Vagina (tissue), 2 donors: Measurements from ENCODE around the gene PER2.

Experiments used
- POLR2A ChIP-seq, 2 donors: fragments of 450-650 bp; IDR thresholded peaks; one replicate each; pipeline ENCODE4 v1.6.1; 2017; ENCODE audit warnings: antibody characterized with exemption in 2 of 2, mild to moderate bottlenecking in 2 of 2, moderate library complexity in 2 of 2
- TF ChIP-seq, protein P1 (sequence below), 3 experiments: fragments of 450-650 bp in 2 of 3; fragments of 200-600 bp in 1 of 3; sonication (generic) in 1 of 3; IDR thresholded peaks; one replicate each; pipeline ENCODE4 v1.5.1; 2017 to 2019; ENCODE audit warnings: antibody characterized with exemption in 3 of 3, mild to moderate bottlenecking in 2 of 3, moderate library complexity in 2 of 3

DNA sequence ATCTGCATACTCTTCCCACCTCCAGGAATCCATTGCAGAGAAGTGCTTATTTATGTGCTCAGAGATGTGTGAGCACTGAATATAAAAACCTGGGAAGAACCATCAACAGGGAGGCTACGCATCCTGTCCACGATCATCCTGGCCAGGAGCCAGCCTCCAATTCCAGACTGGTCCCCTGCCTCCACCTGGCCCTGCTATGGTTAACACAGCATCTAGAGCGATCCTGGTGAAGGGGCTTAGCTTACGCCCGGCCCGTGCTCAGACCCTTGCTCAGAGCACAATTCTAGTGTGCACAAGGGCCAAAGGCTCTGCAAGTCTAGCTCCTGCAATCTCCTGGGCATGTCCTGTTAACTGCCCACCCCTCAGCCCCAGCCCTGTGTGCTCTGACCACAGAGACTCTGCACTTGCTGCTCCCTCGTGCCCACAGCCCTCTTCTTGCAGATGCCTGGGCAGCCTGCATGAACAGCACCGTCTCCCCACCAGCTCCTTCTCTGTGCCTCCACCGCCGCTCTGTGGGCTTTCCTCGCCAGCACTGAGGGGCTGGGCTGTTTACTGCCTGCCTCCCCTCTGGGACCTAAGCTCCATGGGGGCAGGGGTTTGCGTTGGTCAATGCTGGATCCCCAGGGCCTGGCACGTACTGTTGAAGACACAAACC is 6.5 kb downstream of the PER2 start:
- no peak for TF ChIP-seq POLR2A (IDR thresholded peaks at IDR 0.05)
- TF ChIP-seq, protein P1, sequence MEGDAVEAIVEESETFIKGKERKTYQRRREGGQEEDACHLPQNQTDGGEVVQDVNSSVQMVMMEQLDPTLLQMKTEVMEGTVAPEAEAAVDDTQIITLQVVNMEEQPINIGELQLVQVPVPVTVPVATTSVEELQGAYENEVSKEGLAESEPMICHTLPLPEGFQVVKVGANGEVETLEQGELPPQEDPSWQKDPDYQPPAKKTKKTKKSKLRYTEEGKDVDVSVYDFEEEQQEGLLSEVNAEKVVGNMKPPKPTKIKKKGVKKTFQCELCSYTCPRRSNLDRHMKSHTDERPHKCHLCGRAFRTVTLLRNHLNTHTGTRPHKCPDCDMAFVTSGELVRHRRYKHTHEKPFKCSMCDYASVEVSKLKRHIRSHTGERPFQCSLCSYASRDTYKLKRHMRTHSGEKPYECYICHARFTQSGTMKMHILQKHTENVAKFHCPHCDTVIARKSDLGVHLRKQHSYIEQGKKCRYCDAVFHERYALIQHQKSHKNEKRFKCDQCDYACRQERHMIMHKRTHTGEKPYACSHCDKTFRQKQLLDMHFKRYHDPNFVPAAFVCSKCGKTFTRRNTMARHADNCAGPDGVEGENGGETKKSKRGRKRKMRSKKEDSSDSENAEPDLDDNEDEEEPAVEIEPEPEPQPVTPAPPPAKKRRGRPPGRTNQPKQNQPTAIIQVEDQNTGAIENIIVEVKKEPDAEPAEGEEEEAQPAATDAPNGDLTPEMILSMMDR (IDR thresholded peaks at IDR 0.05) = no peak
